ENCODE data around the gene UPP2.

UPP2 gene

GRCh38 chr2:158101384-158101926 lies at the start of gene UPP2:
Gene UPP2, plus strand, starts transcription at chr2:158101876. Its CDS starts 188 bp downstream, at chr2:158102064.
- DNase-seq (ENCODE audit: low read depth, low spot score) = no peak

- DNase-seq (ENCODE audit: low read depth, low spot score) = no peak
These were observed 48.9 kb upstream of the UPP2 start for GRCh38 chr2:158052761-158053160.

DNA sequence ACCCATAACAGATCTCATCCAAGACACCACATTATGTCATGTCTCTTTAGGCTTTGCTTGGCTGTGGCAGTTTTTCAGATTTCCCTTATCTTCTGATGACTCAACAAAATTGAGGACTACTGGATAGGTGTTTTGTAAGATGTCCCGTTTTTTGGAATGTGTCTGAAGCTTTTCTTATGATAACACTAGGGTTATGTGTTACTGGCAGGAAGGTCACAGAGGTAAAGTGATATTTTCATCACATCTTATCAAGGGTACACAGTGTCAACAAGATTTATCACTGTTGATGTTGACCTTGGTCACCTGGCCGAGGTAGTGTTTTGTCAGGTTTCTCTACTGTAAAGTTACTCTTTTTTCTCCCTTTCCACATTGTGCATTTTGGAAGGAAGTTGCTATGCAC lies 44.8 kb upstream of the UPP2 start:
- no peak for DNase-seq (ENCODE audit: low read depth, low spot score)

GRCh38 chr2:158060160-158060834 lies 41.4 kb upstream of the UPP2 start:
- DNase-seq (ENCODE audit: low read depth, low spot score) = no peak

GRCh38 chr2:158060835-158061435 lies 40.7 kb upstream of the UPP2 start:
- peak; percentile 23 for DNase-seq (ENCODE audit: low read depth, low spot score)

- no peak for DNase-seq (ENCODE audit: low read depth, low spot score)
These were observed 39.9 kb upstream of the UPP2 start for GRCh38 chr2:158061763-158062162.

- DNase-seq (ENCODE audit: low read depth, low spot score) = no peak
These were observed 35.5 kb upstream of the UPP2 start for GRCh38 chr2:158066046-158066713.

GRCh38 chr2:158071018-158071417 lies 30.7 kb upstream of the UPP2 start:
- no peak for DNase-seq (ENCODE audit: low read depth, low spot score)

- DNase-seq (ENCODE audit: low read depth, low spot score) = no peak
These were observed 29.3 kb upstream of the UPP2 start for GRCh38 chr2:158072361-158072760.

GRCh38 chr2:158079672-158080071 lies 22.0 kb upstream of the UPP2 start:
- peak; percentile 47 for DNase-seq (ENCODE audit: low read depth, low spot score)

DNA sequence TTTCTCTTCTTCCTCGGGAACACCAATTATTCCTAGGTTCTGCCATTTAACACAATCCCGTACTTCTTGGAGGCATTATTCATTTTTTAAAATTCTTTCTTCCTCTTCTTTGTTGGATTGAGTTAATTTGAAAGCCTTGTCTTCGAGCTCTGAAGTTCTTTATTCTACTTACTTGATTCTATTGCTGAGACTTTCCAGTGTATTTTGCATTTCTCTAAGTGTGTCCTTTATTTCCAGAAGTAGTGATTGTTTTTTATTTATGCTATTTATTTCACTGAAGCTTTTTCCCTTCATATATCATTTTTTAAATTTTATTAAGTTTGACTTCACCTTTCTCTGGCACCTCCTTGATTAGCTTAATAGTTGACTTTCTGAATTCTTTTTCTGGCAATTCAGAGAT lies 13.6 kb upstream of the UPP2 start:
- no peak for DNase-seq (ENCODE audit: low read depth, low spot score)

DNA sequence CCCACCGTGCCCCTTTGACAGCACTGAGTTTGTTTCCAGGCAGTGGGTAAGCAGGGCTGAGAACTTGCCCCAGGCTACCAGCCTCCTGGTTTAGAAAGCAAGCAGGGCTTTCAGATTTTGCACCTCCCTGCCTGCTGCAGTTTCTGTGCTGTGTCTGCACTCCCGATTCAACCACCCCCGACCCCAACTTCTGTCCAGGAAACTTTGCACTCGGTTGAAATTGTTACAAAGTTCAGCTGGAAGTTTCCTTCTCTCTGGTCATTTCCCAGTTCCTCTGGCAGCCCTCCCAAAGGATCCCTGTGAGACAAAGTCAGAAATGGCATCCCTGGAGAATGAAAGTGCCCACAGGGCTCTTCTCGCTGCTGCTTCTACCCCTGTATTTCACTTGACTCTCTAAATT lies 12.4 kb upstream of the UPP2 start:
- DNase-seq (ENCODE audit: low read depth, low spot score) = no peak

- DNase-seq (ENCODE audit: low read depth, low spot score) = no peak
These were observed 10.0 kb upstream of the UPP2 start for GRCh38 chr2:158091647-158092046.

DNA sequence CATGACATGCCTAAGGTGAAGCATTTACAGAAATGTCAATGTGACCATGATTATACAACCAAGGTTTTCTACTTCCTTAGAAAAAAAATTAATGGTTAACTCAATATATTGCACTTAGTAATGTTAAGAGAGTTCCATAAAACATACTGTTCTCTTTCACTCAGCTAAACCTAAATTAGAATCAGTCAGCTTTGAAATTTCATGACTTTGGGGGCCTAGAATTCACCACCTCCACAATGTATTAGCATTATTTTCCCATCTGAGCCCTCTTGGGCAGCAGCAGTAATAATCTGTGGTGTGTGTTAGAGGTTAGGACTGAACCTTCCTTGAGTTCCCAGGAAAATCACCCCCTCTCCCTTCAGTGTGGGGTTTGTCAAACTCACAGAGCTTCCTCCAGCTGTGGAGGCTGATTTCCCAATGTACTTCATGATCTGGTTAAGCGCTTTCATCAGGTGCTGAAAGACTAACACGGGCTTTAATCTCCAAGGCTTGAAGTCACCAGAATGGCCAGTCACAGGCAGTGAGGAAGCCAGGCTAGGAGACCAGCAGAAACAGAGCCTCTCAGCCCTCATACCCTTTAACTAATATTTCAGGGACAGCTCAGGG lies 7.1 kb upstream of the UPP2 start:
- DNase-seq (ENCODE audit: low read depth, low spot score) = no peak

DNA sequence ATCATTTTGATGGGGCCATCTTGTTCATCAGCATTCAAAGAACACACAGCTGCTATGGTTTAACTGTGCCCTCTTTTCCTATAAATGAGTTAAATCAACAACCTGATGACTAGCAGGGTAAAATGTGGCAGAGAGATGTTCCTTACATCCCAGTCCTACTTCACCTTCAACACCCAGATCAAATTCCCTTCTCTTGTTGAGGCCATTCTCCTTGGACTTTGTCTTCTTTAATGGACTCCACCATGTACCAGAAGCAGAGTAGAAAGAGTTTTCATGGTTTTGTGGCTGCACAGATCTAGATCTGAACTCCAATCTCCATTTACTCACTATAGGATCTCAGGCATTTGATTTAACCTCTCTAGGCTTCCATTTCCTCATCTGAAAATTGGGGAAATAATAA lies 6.4 kb upstream of the UPP2 start:
- DNase-seq (ENCODE audit: low read depth, low spot score) = no peak

- DNase-seq (ENCODE audit: low read depth, low spot score) = no peak
These were observed 5.8 kb upstream of the UPP2 start for GRCh38 chr2:158095912-158096311.

DNA sequence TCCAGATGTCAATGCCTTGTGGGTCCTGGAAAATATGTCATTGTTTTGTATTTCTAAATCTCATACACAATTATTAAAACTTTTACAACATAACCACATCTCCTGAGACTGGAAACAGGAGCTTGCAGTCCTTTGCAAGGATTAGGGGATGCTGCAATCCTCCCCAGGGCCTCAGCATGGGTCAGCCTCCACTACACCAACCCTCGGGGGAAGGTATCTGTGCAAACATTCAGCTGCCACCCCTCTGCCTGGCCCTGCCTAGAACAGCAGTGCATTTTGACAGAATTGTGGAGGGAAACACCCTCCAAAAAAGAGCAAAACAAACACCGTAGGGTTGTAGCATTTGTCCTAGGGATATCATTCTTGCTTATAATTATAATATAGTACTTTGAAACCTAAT lies 4.2 kb upstream of the UPP2 start:
- DNase-seq (ENCODE audit: low read depth, low spot score) = no peak

DNA sequence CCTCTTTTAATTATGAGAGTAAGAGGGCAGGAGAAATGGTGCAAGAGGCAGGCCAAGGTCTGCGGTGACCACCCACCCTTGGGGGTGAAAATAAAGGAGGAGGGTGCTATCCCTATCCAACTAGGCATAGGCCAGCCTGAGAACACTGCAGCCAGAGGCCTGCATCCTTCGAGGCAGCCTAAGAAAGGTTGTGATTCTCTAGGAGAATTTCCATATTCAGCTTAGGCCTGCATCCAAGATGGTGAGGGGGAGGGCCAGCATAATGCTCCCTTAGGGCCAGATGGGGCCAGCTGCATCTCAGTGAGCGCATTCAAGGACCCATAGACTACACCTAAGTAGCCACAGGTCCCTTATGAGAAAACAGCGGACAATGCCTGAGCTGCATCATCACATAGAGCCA lies 3.5 kb upstream of the UPP2 start:
- DNase-seq (ENCODE audit: low read depth, low spot score) = no peak

DNA sequence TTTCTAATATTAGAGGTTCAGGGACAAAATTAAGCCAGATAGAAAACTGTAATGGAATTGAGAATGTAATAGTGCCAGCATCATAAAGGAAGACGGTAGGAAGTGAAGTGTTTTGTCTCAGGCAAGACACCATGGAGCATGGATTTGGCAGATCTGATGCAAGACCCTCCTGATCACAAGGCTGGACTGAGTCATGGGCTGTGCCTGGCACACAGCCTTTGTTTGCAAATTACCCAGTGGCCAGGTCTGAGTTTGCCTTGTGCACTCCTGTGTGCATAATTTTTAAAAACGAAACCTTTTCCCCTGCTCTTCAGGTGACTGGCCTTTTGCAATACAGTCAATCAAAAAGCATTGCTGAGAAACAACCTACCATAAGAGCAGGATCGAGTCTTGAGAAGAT lies 2.0 kb upstream of the UPP2 start:
- DNase-seq (ENCODE audit: low read depth, low spot score) = peak; percentile 60

GRCh38 chr2:158100411-158100810 lies 1.3 kb upstream of the UPP2 start:
- DNase-seq (ENCODE audit: low read depth, low spot score) = no peak

DNA sequence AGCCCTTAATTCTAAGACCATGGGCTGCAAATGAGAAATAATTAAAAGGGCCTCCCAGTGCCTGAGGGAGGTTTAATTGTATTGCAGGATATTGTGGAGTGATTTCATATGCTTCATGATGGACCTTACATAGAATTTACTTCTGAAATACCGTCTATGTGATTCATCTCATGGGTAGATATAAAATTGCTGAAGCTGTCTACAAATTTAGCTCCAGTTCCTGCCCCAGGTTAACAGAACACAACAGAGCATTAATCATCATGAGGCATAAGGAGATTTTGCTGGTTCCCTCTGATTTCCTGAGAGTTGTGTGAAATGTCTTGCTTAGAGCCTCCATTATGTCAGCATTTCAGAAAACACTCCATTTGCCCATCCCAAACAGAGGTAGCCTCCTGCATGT lies 770 bp downstream of the UPP2 start:
- no peak for DNase-seq (ENCODE audit: low read depth, low spot score)

DNA sequence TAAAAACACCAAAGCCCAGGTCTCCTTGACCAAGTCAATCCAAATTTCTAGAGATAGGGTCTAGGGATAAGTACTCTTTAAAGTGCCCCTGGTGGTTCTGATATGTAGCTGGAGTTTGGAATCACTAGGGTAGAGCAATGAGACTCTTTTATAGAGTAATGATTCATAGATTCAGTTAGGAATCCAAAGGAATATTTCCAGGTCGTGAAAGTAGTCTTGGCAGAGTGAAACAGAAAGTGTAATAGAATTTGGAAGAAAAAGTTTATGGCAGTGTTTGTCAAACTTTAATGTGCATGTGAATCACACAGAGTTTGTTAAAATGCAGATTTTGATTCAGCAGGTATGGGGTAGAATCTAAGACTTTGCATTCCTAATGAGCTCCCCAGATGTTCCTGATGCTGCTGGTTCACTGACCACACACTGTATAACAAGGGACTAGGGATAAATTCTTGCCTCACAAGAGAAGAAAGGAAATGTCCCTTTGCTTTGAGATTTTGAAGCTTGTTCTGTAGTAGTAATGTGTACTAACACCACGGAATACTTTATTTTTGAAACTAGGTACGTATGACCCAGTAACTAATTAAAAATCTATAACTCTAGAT lies 1.8 kb downstream of the UPP2 start:
- DNase-seq (ENCODE audit: low read depth, low spot score) = no peak

Data from astrocyte of the hippocampus (primary cell).